Glutamatergic neuron (in vitro differentiated cells): ENCODE data around the gene RPL27. TPM values are rescaled to one million over a fixed set of nuclear protein-coding genes. Genes with fewer than 3 reads are reported as not detected.
A peak's percentile ranks its signal among the peaks of the same experiment; 100 is the strongest.

Experiments used
- DNase-seq: peaks from one replicate; pipeline ENCODE4 v3.0.0; 2022
- H3K27ac Mint-ChIP-seq: one replicate; pipeline ENCODE4 v1.8.0; 2020; ENCODE audit warnings: mild to moderate bottlenecking, mixed read lengths, inconsistent platforms; ENCODE audit not compliant: unreplicated experiment
- H3K27me3 Mint-ChIP-seq: one replicate; pipeline ENCODE4 v1.8.0; 2020; ENCODE audit warnings: mild to moderate bottlenecking, moderate library complexity, mixed read lengths, inconsistent platforms; ENCODE audit not compliant: unreplicated experiment
- H3K36me3 Mint-ChIP-seq: one replicate; pipeline ENCODE4 v1.8.0; 2020; ENCODE audit warnings: mild to moderate bottlenecking, mixed read lengths, inconsistent platforms; ENCODE audit not compliant: unreplicated experiment
- H3K4me1 Mint-ChIP-seq: one replicate; pipeline ENCODE4 v1.8.0; 2020; ENCODE audit warnings: mild to moderate bottlenecking, low read depth, mixed read lengths, inconsistent platforms; ENCODE audit not compliant: unreplicated experiment
- H3K4me3 Mint-ChIP-seq: one replicate; pipeline ENCODE4 v1.8.0; 2020; ENCODE audit warnings: mild to moderate bottlenecking, mixed read lengths, inconsistent platforms; ENCODE audit not compliant: unreplicated experiment
- H3K9me3 Mint-ChIP-seq: one replicate; pipeline ENCODE4 v1.8.0; 2020; ENCODE audit warnings: mild to moderate bottlenecking, moderate library complexity, mixed read lengths, inconsistent platforms; ENCODE audit not compliant: unreplicated experiment
- total RNA-seq: library from RNA; stranded (reverse); fragmentation: NEBNext Ultra II Directional; extraction: Animal tissue kit (Norgen Biotek cat#: 25700); gene quantifications from one replicate; pipeline ENCODE4 v1.2.1, GENCODE V29; 2021; ENCODE audit not compliant: unreplicated experiment
- TF ChIP-seq, protein P1 (sequence below): fragments of 200-600 bp; sonication (generic); IDR thresholded peaks from one replicate; pipeline ENCODE4 v1.5.0; 2021; ENCODE audit not compliant: partially characterized antibody, unreplicated experiment

The RPL27 gene
- total RNA-seq, 1 donor from 2014 or later: 658 TPM

DNA sequence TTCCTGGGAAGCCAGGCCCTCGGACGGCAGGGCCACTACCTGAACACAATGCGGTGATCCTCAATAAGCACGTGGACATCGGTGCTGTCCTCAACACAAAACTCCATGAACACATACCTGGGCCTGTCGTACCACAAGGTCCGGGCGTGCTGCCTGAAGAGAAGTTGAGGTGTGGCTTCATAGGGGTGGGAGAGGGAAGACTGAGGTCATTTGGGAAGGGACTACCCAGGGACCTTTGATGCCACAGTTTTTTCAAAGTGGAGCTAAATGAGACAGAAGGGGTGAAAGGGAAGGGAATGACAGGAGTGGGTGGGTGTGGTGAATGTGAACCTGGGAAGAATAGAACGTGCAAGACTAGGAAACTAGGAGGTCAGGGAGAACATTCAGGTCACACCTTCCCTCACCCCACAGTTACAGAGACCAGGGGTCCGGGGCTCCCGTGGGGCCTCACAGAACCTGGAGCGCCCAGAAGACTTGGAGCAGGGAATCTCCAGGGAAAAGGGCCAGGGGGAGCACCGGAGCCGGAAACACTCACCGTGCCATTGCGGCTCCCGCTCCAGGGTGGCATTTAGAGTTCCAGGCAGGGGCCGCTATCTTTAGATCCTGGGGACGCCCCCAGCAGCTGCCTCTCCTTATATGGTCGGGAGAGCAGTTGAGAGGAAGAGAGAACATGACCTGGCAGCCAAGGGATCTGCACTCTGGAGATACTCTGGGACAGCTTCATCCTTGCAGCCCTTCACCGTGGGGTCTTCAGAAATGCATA is 18.5 kb upstream of the RPL27 start, which contains the start of gene PTGES3L:
TSS of gene PTGES3L (minus strand) at position 570 of the 763 bp plus-strand sequence. CDS start at position 543, 27 bp downstream.
- peak; percentile 26 for DNase-seq
- Mint-ChIP-seq H3K4me1 (peaks cover 9% of the 10 kb centered on the region), H3K27me3 (peaks cover 7% of the 10 kb centered on the region), H3K4me3 (peak within 1 kb of the TSS; percentile 100), H3K36me3 (no peaks in the 10 kb centered on the region), H3K9me3 (peaks cover 1% of the 10 kb centered on the region), H3K27ac (peak within 1 kb of the TSS; percentile 50)
- TF ChIP-seq, protein P1, sequence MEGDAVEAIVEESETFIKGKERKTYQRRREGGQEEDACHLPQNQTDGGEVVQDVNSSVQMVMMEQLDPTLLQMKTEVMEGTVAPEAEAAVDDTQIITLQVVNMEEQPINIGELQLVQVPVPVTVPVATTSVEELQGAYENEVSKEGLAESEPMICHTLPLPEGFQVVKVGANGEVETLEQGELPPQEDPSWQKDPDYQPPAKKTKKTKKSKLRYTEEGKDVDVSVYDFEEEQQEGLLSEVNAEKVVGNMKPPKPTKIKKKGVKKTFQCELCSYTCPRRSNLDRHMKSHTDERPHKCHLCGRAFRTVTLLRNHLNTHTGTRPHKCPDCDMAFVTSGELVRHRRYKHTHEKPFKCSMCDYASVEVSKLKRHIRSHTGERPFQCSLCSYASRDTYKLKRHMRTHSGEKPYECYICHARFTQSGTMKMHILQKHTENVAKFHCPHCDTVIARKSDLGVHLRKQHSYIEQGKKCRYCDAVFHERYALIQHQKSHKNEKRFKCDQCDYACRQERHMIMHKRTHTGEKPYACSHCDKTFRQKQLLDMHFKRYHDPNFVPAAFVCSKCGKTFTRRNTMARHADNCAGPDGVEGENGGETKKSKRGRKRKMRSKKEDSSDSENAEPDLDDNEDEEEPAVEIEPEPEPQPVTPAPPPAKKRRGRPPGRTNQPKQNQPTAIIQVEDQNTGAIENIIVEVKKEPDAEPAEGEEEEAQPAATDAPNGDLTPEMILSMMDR: no peak

DNA sequence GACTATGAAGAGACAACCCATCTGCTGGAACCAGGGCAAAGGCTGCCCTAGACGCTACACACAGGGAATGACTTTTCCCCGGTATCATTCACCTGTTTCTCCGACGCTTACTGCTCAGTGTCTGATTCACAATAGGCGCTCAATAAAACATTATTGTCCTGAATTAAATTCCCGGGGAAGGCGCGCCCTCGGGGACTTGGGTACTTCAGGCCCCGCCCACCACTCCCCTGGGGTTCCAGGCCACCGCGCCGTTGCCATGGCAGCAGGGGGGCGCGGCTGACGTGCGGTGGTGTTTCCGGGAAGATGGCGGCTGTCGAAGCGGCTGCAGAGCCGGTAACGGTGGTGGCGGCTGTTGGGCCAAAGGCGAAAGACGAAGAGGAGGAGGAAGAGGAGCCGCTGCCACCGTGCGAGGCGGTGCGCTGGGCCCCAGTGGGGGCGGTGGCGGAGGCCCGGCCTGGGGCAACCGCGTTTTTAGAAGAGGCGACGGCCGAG is 17.9 kb upstream of the RPL27 start, which contains the start of gene RUNDC1:
TSS of gene RUNDC1 (plus strand) at position 292 of the 492 bp plus-strand sequence. CDS start at position 304, 12 bp downstream.
- peak within 1 kb of the TSS; percentile 100 for H3K4me3 Mint-ChIP-seq
- peak; percentile 96 for DNase-seq
- peaks cover 9% of the 10 kb centered on the region for H3K4me1 Mint-ChIP-seq
- H3K27me3 Mint-ChIP-seq: peaks cover 5% of the 10 kb centered on the region
- TF ChIP-seq, protein P1: no peak
- no peaks in the 10 kb centered on the region for H3K36me3 Mint-ChIP-seq
- H3K9me3 Mint-ChIP-seq: peaks cover 1% of the 10 kb centered on the region
- peak within 1 kb of the TSS; percentile 72 for H3K27ac Mint-ChIP-seq

DNA sequence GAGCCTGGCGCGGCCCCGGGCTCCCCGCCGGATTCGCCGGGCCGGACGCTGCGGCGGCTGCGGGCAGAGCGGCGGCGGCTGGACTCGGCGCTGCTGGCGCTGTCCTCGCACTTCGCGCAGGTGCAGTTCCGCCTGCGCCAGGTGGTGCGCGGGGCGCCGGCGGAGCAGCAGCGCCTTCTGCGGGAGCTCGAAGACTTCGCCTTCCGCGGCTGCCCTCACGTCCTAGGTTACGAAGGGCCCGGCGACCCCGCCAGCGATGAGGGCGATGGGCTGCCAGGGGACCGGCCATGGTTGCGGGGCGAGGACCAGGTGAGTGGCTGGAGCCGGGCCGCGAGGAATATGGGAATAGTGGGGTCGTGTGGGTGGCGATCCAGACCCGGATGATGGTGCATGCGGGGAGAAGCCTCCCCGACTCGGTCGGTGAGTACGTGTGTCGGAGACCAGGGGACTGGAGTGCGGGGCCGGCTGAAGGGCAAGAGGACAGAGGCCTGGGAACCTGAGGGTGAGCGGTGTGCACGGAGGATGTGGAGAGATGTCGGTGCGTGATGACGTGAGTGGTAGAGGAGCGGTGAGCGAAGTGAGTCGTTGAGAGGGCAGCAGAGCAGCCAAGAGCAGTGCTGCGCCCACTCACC is 17.3 kb upstream of the RPL27 start:
- H3K4me1 Mint-ChIP-seq: peaks cover 9% of the 10 kb centered on the region
- H3K27ac Mint-ChIP-seq: peak overlapping the region; percentile 72
- no peaks in the 10 kb centered on the region for H3K36me3 Mint-ChIP-seq
- peaks cover 1% of the 10 kb centered on the region for H3K9me3 Mint-ChIP-seq
- peaks cover 5% of the 10 kb centered on the region for H3K27me3 Mint-ChIP-seq
- peak; percentile 48 for DNase-seq
- TF ChIP-seq, protein P1: no peak
- H3K4me3 Mint-ChIP-seq: peak overlapping the region; percentile 100

DNA sequence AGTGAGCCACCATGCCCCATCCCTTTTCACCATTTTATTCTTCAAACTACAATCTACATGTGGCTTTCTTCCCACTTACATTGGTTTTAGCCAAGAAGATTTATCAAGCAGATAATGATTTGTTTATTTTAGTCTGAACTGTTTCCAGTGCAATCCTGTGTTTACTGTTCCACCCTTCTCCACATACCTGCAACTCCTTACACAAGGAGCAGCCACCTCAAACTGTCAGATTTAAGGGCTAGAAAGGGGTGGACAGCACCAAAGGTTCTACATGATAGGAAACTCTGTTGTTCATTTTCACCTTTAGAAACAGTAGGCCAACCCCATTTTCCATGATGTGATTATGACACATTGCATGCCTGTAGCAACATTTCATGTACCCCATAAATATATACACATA is 16.0 kb upstream of the RPL27 start:
- Mint-ChIP-seq H3K9me3 (peaks cover 1% of the 10 kb centered on the region), H3K36me3 (no peaks in the 10 kb centered on the region), H3K27ac (no peak overlapping the region), H3K4me1 (peaks cover 9% of the 10 kb centered on the region), H3K27me3 (peaks cover 5% of the 10 kb centered on the region), H3K4me3 (no peak overlapping the region)
- TF ChIP-seq, protein P1: no peak
- DNase-seq: no peak
